Prostate gland (tissue), 2 donors: ENCODE measurements around the gene ROBO1.

Experiments
- CTCF ChIP-seq, 4 experiments: fragments of 200-600 bp in 2 of 4; fragments of 450-650 bp in 2 of 4; sonication (generic) in 2 of 4; IDR thresholded peaks; 1 replicate in 3 of 4; 2 replicates in 1 of 4; pipeline ENCODE4 v1.5.1; 2016 to 2019; ENCODE audit warnings: antibody characterized with exemption in 4 of 4, mild to moderate bottlenecking in 2 of 4, moderate library complexity in 2 of 4
- POLR2AphosphoS5 ChIP-seq: sonication (generic); formaldehyde crosslinking; IDR thresholded peaks from one replicate; pipeline ENCODE4 v1.6.1; 2017; ENCODE audit warnings: antibody characterized with exemption

DNA sequence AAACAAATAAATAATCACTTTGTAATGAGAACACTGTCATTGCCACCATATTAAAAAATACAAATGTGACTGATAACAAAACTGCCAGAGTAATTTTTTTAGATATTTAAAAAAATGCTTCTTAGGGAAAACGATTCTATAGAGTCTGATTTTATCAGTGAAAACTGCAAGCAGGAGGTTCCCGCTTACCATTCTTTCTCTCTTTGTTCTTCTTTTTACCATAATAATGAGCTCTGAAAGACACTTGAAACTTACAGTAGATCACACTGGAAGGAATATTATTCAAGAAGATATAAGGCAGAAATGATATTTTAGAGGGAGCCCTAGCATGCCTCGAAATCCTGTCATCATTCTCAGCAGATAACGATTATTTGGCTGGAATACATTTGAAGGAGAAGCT, 701.3 kb downstream of the ROBO1 start:
- no peak for TF ChIP-seq CTCF (IDR thresholded peaks at IDR 0.05)
- no peak for TF ChIP-seq POLR2AphosphoS5
